Measurements from ENCODE around the gene SLAMF8. TPM values are rescaled to one million over a fixed set of nuclear protein-coding genes. Genes with fewer than 3 reads are reported as not detected.

Gene SLAMF8
- polyA plus RNA-seq, 3 donors = 2.6 to 5.7 (median 5.7) TPM

DNA sequence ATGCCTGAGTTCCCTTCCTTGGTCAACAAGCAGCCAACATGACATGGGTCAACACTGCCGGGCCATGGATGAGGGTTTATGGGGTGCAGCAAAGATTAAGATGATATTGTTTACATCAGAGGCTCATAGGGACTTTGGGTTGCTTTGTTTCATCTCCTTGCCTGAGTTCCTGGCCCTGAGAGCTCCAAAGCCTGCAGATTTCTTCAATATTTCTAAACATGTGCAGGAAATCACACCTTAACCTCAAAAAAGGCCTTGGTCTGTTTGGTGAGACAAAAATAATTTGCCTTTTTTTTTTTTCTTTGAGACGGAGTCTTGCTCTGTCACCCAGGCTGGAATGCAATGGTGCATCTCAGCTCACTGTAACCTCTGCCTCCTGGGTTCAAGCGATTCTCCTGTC lies 876 bp downstream of the SLAMF8 start:
- Histone ChIP-seq H4K20me1 (ENCODE audit: insufficient read depth, low read length) (no peaks in the 10 kb centered on the region), H3K4me2 (replicated peaks; ENCODE audit: extremely low read depth, low read length, poor library complexity, severe bottlenecking) (peak overlapping the region; percentile 28), H3K36me3 (replicated peaks in 1 of 2; ENCODE audit: control insufficient read depth in 1 of 2, insufficient read depth in 2 of 2, low read length in 2 of 2) (no peaks in the 10 kb centered on the region), H3K27me3 (ENCODE audit: control insufficient read depth in 2 of 2, insufficient read depth in 2 of 2, low read length in 2 of 2) (no peaks in the 10 kb centered on the region), H3K4me3 (replicated peaks in 1 of 3; ENCODE audit: low read depth in 2 of 3, low read length in 3 of 3) (peak overlapping the region in 1 of 3 experiments; percentile 59), H3K9me3 (replicated peaks in 1 of 2; ENCODE audit: control insufficient read depth in 1 of 2, insufficient read depth in 1 of 2, low read length in 2 of 2) (no peaks in the 10 kb centered on the region), H3K4me1 (ENCODE audit: control insufficient read depth in 1 of 2, insufficient read depth in 2 of 2, low read length in 2 of 2) (peaks cover 62% of the 10 kb centered on the region in 2 donors), H3K27ac (ENCODE audit: low read depth in 1 of 2, low read length in 2 of 2) (peak overlapping the region in 1 of 2 donors; percentile 74), H3K9ac (ENCODE audit: insufficient read depth, low read length, poor library complexity, severe bottlenecking) (no peak overlapping the region), H2AFZ (ENCODE audit: insufficient read depth, low read depth, low read length, poor library complexity, severe bottlenecking) (no peak overlapping the region), H3K79me2 (ENCODE audit: insufficient read depth, low read length) (no peaks in the 10 kb centered on the region)
- intact Hi-C loops (cut with micrococcal nuclease) = no loop called here
- H3K27ac Mint-ChIP-seq = peak overlapping the region in 2 of 7 donors; percentile 52 to 75
- WGBS (ENCODE audit: insufficient coverage) = no CpG with 5 or more reads among the region's 3 CpGs
- H3K36me3 Mint-ChIP-seq = no peaks in the 10 kb centered on the region
- DNase-seq = no peak
- H3K4me3 Mint-ChIP-seq = peak overlapping the region; percentile 64 to 67
- H3K27me3 Mint-ChIP-seq (ENCODE audit: low read depth in 3 of 3) = peaks cover 0 to 6% (median 4%) of the 10 kb centered on the region in 3 donors
- peaks cover 71% of the 10 kb centered on the region for H3K4me1 Mint-ChIP-seq
- no peak for TF ChIP-seq CTCF (IDR thresholded peaks at IDR 0.05)
- peaks cover 0 to 2% (median 0%) of the 10 kb centered on the region in 7 donors for H3K9me3 Mint-ChIP-seq

- no peaks in the 10 kb centered on the region for H4K20me1 ChIP-seq (ENCODE audit: insufficient read depth, low read length)
- peak overlapping the region; percentile 20 for H3K9ac ChIP-seq (ENCODE audit: insufficient read depth, low read length, poor library complexity, severe bottlenecking)
- Mint-ChIP-seq H3K36me3 (peaks cover 0 to under 1% of the 10 kb centered on the region in 2 donors), H3K27ac (peak overlapping the region; percentile 32 to 91 (median 75)), H3K9me3 (peaks cover 0 to 2% (median 0%) of the 10 kb centered on the region in 7 donors), H3K4me1 (peaks cover 71% of the 10 kb centered on the region), H3K4me3 (peak overlapping the region; percentile 34 to 84), H3K27me3 (ENCODE audit: low read depth in 3 of 3) (peaks cover 0 to 4% (median 2%) of the 10 kb centered on the region in 3 donors)
- peak overlapping the region; percentile 57 to 74 for H3K27ac ChIP-seq (ENCODE audit: low read depth in 1 of 2, low read length in 2 of 2)
- no peak for TF ChIP-seq CTCF (IDR thresholded peaks at IDR 0.05)
- H3K9me3 ChIP-seq (replicated peaks in 1 of 2; ENCODE audit: control insufficient read depth in 1 of 2, insufficient read depth in 1 of 2, low read length in 2 of 2) = no peaks in the 10 kb centered on the region
- H3K79me2 ChIP-seq (ENCODE audit: insufficient read depth, low read length) = no peaks in the 10 kb centered on the region
- H3K27me3 ChIP-seq (ENCODE audit: control insufficient read depth in 2 of 2, insufficient read depth in 2 of 2, low read length in 2 of 2) = no peaks in the 10 kb centered on the region
- no peak overlapping the region for H2AFZ ChIP-seq (ENCODE audit: insufficient read depth, low read depth, low read length, poor library complexity, severe bottlenecking)
- intact Hi-C loops (cut with micrococcal nuclease) = loop anchor here in 1 of 2 donors (2.0 kb wide), 1 partner anchor 63 kb away; no protein-coding TSS in a partner anchor
- peaks cover 62% of the 10 kb centered on the region in 2 donors for H3K4me1 ChIP-seq (ENCODE audit: control insufficient read depth in 1 of 2, insufficient read depth in 2 of 2, low read length in 2 of 2)
- peak overlapping the region; percentile 67 for H3K4me2 ChIP-seq (replicated peaks; ENCODE audit: extremely low read depth, low read length, poor library complexity, severe bottlenecking)
- H3K36me3 ChIP-seq (replicated peaks in 1 of 2; ENCODE audit: control insufficient read depth in 1 of 2, insufficient read depth in 2 of 2, low read length in 2 of 2) = no peaks in the 10 kb centered on the region
- no CpG with 5 or more reads among the region's 3 CpGs for WGBS (ENCODE audit: insufficient coverage)
- DNase-seq = no peak
- H3K4me3 ChIP-seq (replicated peaks in 1 of 3; ENCODE audit: low read depth in 2 of 3, low read length in 3 of 3) = peak overlapping the region in 1 of 3 experiments; percentile 59
These were observed 1.5 kb downstream of the SLAMF8 start for GRCh38 chr1:159828176-159828575.

Data from CD14-positive monocyte (primary cell).